D721Med (cell line): ENCODE measurements around the gene ACOT11.

Experiments used
- DNase-seq: peaks from one replicate; pipeline ENCODE4 v3.0.0; 2011; ENCODE audit warnings: low spot score; ENCODE audit not compliant: insufficient read length
- FAIRE-seq: peaks from 2 replicates; lab custom pipeline; 2011; peaks lifted over from hg19 to GRCh38; lab: Jason Lieb, UNC
- TF ChIP-seq, protein P1 (sequence below): IDR thresholded peaks from 2 replicates; pipeline ENCODE4 v1.5.1; 2012; ENCODE audit warnings: mild to moderate bottlenecking, control low read depth; ENCODE audit not compliant: insufficient read depth; ENCODE audit errors: missing control alignments

ACOT11 gene

DNA sequence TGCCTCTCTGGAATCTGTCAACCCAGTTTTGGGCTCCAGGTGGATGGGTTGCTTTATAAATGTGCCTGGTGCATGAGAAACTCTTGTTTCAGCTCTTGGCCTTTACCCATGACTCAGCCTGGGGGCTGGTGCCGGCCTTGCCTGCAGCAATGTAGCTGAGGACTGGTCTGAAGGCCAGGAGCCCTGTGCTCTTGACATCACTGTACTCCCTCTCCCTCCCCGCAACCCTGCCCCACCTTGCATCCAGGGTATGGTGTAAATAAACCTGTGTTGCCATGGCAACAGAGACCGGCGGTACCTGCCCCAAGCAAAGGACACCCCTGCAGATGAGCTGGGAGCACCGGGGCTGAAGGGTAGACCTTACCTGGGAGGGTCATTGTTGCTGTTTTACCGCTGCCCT lies 62.0 kb downstream of the ACOT11 start:
- DNase-seq (no peak), FAIRE-seq (no peak)
- TF ChIP-seq, protein P1, sequence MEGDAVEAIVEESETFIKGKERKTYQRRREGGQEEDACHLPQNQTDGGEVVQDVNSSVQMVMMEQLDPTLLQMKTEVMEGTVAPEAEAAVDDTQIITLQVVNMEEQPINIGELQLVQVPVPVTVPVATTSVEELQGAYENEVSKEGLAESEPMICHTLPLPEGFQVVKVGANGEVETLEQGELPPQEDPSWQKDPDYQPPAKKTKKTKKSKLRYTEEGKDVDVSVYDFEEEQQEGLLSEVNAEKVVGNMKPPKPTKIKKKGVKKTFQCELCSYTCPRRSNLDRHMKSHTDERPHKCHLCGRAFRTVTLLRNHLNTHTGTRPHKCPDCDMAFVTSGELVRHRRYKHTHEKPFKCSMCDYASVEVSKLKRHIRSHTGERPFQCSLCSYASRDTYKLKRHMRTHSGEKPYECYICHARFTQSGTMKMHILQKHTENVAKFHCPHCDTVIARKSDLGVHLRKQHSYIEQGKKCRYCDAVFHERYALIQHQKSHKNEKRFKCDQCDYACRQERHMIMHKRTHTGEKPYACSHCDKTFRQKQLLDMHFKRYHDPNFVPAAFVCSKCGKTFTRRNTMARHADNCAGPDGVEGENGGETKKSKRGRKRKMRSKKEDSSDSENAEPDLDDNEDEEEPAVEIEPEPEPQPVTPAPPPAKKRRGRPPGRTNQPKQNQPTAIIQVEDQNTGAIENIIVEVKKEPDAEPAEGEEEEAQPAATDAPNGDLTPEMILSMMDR, result no peak

GRCh38 chr1:54610601-54611580 lies 62.9 kb downstream of the ACOT11 start:
- TF ChIP-seq, protein P1, result no peak
- DNase-seq, result no peak
- no peak for FAIRE-seq

- FAIRE-seq, result no peak
- no peak for DNase-seq
- TF ChIP-seq, protein P1, result no peak
These were observed 63.6 kb downstream of the ACOT11 start for GRCh38 chr1:54611621-54612020.

DNA sequence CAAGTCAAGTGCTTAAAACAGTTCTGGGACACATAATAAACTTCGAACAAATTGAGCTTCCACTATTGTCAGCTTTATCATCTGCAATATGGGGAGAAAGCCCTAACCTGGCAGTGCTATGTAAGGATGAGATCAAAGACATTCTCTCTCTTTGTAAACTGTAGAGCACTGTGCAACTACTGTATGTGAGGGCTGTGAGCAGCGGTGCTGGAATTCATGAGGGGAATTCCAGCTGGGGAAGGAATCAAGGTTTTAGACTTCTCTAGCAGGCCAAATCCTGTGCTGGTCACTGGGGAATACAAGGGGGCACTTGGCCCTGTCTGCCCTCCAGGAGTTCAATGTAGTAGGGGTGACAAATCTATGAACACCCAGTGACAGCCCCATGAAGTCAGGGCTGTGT lies 66.0 kb downstream of the ACOT11 start:
- FAIRE-seq (no peak), DNase-seq (no peak)
- TF ChIP-seq, protein P1, result no peak

DNA sequence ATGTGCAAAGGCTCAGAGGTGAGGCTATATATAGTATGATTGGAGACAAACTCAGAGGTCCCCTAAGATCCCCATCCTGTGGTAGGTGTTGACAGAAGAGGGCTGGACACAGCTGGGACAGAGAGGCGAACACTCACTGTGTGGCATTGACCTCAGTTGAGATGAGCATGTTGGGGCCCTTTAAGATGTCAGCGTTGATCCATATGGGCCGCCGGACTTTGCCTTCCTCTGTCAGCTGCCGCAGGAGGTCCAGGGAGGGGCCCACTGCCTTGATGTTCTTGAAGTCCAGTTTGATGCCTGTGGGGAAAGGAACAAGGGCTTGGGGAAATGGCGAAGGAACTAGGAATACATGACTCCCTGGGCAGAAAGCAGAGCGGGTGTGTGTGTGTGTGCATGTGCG lies 66.5 kb downstream of the ACOT11 start:
- no peak for FAIRE-seq
- no peak for DNase-seq
- TF ChIP-seq, protein P1, result no peak

GRCh38 chr1:54615531-54616279 lies 67.7 kb downstream of the ACOT11 start:
- no peak for DNase-seq
- FAIRE-seq, result no peak

More at GRCh38 chr1:54615531-54616279, 67.7 kb downstream of the ACOT11 start:
- TF ChIP-seq, protein P1, result no peak
